HFFc6 (cell line): ENCODE results near the gene YBEY. TPM values are rescaled to one million over a fixed set of nuclear protein-coding genes. Genes with fewer than 3 reads are reported as not detected.

Experiments used
- DNase-seq: peaks from one replicate; pipeline ENCODE4 v3.0.0-alpha.2; 2018
- H3K27ac Mint-ChIP-seq: 2 replicates; pipeline ENCODE4 v1.8.0; 2020; ENCODE audit warnings: mild to moderate bottlenecking, mixed read lengths
- H3K27me3 Mint-ChIP-seq: 2 replicates; pipeline ENCODE4 v1.8.0; 2021; ENCODE audit warnings: mild to moderate bottlenecking, moderate library complexity, mixed read lengths; ENCODE audit not compliant: insufficient read depth
- H3K36me3 Mint-ChIP-seq: 2 replicates; pipeline ENCODE4 v1.8.0; 2021; ENCODE audit warnings: low read depth, mixed read lengths
- H3K4me1 Mint-ChIP-seq: 2 replicates; pipeline ENCODE4 v1.8.0; 2020; ENCODE audit warnings: low read depth, mixed read lengths
- H3K4me3 Mint-ChIP-seq: 2 replicates; pipeline ENCODE4 v1.8.0; 2020; ENCODE audit warnings: mild to moderate bottlenecking, moderate library complexity, mixed read lengths
- H3K9me3 Mint-ChIP-seq: 2 replicates; pipeline ENCODE4 v1.8.0; 2020; ENCODE audit warnings: mild to moderate bottlenecking, mixed read lengths
- total RNA-seq, 6 experiments: library from RNA; stranded (reverse); fragmentation: NEBNext Ultra II Directional; extraction: Animal tissue kit (Norgen Biotek cat#: 25700); gene quantifications; 2 replicates in 1 of 6; 3 replicates in 5 of 6; pipeline ENCODE4 v1.2.3, GENCODE V29; 2021
- TF ChIP-seq, protein P1 (sequence below): fragments of 200-600 bp; sonication (generic); IDR thresholded peaks from 2 replicates; pipeline ENCODE4 v1.5.0; 2021; ENCODE audit warnings: antibody characterized with exemption, mild to moderate bottlenecking

Gene YBEY
- total RNA-seq, 6 experiments from 2014 or later, result 12.5 to 16.0 (median 15.5) TPM

DNA sequence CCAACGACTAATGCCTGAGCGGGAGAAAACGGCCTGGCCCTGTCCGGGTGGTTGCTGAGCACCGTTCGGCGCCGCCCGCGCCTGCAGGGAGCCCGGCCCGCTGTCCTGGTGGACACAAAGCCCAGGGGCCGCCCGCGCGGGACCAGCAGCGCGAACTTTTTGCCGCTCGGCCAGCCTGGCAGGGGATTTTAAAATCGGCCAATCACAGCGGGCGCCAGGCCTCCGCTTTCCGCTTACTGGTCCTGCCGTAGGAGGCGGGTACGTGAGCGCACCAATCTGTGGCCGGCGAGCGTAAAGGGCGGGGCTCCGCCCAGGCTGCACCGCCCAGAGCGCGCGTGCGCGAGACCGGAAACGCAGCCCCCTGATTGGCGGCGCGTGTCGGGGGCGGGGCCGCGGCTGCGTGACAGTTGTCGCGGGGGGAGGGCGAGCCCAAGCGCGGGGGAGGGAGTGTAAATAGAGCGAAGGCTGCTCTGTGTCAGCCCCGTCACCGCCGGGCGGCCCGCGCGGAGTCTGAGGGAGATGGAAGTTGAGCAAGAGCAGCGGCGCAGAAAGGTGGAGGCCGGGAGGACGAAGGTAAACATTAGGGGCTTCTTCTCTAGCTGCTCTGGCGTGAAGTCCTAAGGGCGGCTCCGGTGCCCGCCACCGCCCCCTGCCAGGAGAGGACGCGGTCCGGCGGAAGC lies 37.7 kb downstream of the YBEY start, which contains the start of the genes C21orf58 and PCNT:
TSS of gene C21orf58 (minus strand) at position 161 of the 680 bp plus-strand sequence. CDS start 1,132 bp downstream, outside the sequence.
TSS of gene PCNT (plus strand) at position 447 of the 680 bp plus-strand sequence. CDS start at position 520, 73 bp downstream.
- Mint-ChIP-seq H3K9me3 (no peaks in the 10 kb centered on the region), H3K36me3 (peaks cover 15% of the 10 kb centered on the region; the same call in 1 of the 2 replicates), H3K27ac (peak within 1 kb of the TSS; percentile 95), H3K4me3 (peak within 1 kb of the TSS; percentile 94), H3K27me3 (no peaks in the 10 kb centered on the region; the same call in 1 of the 2 replicates), H3K4me1 (peaks cover 42% of the 10 kb centered on the region)
- TF ChIP-seq, protein P1, sequence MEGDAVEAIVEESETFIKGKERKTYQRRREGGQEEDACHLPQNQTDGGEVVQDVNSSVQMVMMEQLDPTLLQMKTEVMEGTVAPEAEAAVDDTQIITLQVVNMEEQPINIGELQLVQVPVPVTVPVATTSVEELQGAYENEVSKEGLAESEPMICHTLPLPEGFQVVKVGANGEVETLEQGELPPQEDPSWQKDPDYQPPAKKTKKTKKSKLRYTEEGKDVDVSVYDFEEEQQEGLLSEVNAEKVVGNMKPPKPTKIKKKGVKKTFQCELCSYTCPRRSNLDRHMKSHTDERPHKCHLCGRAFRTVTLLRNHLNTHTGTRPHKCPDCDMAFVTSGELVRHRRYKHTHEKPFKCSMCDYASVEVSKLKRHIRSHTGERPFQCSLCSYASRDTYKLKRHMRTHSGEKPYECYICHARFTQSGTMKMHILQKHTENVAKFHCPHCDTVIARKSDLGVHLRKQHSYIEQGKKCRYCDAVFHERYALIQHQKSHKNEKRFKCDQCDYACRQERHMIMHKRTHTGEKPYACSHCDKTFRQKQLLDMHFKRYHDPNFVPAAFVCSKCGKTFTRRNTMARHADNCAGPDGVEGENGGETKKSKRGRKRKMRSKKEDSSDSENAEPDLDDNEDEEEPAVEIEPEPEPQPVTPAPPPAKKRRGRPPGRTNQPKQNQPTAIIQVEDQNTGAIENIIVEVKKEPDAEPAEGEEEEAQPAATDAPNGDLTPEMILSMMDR, result no peak
- peak; percentile 98 for DNase-seq

DNA sequence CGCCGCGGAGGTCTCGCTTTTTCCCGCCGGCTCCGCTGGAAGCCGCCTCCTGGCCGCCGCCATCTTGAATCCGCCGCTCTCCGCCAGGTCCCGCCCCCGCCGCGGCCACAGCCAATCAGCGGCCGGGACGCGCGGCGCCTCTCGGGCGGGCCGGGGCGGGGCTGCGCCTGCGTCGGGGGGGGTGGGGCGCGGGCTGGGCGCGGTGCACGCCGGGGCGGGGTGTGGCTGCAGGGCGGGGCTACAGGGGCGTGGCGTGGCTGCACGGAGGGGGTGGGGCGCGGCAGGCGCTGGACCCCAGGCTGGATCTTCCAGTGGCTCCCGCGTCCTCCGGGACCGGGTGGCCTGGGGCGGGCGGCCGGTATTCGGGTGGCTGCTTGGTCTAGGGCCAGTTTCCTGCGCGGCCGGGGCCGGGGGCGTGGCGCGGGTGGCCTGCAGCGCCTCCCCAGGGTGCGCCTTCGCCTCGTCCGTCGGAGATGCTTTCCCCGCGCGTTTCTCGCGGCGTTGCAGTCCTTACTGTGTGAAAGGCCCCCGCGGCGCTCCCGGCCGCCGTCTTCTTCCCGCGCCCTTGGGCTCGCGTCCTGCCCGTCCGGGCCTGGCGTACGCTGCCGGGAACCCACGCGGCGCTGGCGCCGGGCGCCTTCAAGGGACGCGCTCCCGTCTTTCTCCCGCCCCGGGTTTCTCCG lies 38.4 kb downstream of the YBEY start:
- TF ChIP-seq, protein P1, result no peak
- H3K36me3 Mint-ChIP-seq, result peaks cover 21% of the 10 kb centered on the region; the same call in 1 of the 2 replicates
- H3K4me3 Mint-ChIP-seq, result peak overlapping the region; percentile 94
- peak; percentile 63 for DNase-seq
- H3K27ac Mint-ChIP-seq, result peak overlapping the region; percentile 95
- H3K27me3 Mint-ChIP-seq, result no peaks in the 10 kb centered on the region; the same call in 1 of the 2 replicates
- H3K9me3 Mint-ChIP-seq, result no peaks in the 10 kb centered on the region
- H3K4me1 Mint-ChIP-seq, result peaks cover 49% of the 10 kb centered on the region

DNA sequence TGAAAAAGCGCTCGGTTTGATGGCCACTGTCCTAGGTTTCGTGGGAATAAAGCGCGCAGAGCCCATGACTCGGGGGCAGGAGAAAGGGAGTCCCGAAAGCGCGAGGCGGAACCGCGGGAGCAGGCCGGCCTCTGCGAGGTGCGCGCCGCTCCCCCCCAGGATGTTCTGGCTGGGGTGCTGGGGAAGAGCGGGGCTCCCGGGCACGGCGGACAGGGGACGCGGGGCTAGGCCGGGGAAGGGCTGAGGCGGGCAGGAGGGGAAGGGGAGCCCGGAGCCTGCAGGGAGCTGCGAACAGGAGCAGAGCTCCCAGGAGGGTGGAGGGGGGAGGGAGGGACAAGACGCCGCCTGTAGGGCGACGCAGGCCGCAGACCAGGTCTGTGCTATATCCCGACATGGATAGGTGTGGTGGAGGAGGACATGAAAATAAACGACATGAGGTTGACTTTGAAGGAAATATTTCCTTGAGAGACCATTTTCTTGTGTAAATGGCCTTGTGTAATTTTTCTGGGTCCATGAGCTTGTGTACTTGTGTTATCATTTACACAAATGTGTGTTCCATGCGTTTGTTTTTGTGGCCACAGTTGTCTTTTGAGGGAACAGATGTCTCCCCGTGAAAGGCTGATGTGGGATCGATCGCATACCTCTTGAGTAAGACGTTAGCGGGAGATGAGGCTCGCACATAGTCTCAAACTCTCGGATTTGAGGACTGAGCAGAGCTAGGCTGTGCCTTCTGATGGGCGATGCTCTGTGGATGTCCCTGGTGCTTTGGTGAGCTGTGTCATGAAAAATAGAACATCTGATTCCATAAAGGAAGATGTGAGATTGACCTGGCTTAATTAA lies 39.2 kb downstream of the YBEY start:
- Mint-ChIP-seq H3K9me3 (no peaks in the 10 kb centered on the region), H3K4me3 (peak overlapping the region; percentile 87), H3K36me3 (peaks cover 21% of the 10 kb centered on the region; the same call in 1 of the 2 replicates), H3K27me3 (no peaks in the 10 kb centered on the region; the same call in 1 of the 2 replicates), H3K4me1 (peaks cover 48% of the 10 kb centered on the region), H3K27ac (peak overlapping the region; percentile 79)
- DNase-seq, result peak; percentile 41
- TF ChIP-seq, protein P1, result peak; percentile 42; the same call in 1 of the 2 replicates

DNA sequence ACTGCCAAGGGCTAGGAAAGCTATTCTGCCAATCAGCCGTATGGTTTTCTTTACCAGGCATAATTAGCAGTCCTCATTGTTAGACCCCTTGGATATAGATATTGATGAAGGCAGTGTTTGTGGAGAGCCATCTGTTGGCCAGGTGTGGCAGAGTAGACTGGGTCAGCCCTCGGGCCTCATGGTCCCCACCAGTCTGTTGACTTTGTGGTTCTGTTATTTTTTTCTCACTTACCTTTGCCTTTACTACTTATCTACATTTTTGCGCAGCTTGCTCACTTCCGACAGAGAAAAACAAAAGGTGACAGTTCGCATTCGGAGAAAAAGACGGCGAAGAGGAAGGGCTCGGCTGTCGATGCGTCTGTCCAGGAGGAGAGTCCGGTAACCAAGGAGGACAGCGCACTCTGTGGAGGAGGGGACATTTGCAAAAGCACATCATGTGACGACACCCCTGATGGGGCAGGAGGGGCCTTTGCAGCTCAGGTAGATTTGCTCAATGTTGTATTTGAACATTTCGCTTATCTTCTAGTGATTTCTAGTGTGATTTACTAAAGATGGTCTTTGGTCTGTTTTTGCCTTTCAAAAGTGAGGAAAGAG lies 40.1 kb downstream of the YBEY start:
- DNase-seq, result no peak
- Mint-ChIP-seq H3K9me3 (no peaks in the 10 kb centered on the region), H3K4me3 (peak overlapping the region; percentile 87; the same call in 1 of the 2 replicates), H3K36me3 (peaks cover 28% of the 10 kb centered on the region), H3K4me1 (peaks cover 47% of the 10 kb centered on the region), H3K27ac (peak overlapping the region; percentile 13; the same call in 1 of the 2 replicates), H3K27me3 (no peaks in the 10 kb centered on the region; the same call in 1 of the 2 replicates)
- TF ChIP-seq, protein P1, result no peak

DNA sequence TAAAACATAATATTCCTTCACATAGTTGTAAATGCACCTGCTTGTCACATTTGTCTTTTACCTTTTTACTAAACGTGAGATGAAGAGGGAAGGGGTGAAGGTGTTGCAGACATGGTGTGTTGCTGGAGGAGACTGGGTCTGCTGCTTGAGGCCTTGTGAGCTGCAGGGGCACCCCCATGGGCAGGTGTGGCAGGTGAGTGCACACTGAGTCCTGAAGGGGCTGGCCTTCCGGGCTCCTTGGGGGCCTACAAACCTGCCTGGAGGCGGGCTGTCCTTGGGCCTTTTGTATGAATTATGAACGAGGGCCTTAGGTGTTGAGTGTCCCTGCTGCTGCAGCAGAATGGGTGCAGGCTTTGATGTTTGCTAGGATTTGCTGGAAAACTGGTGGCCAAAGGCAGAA lies 41.6 kb downstream of the YBEY start:
- no peaks in the 10 kb centered on the region for H3K27me3 Mint-ChIP-seq
- no peak for DNase-seq
- no peak overlapping the region for H3K4me3 Mint-ChIP-seq
- H3K36me3 Mint-ChIP-seq, result peaks cover 38% of the 10 kb centered on the region
- H3K4me1 Mint-ChIP-seq, result peaks cover 47% of the 10 kb centered on the region
- TF ChIP-seq, protein P1, result no peak
- H3K27ac Mint-ChIP-seq, result no peak overlapping the region
- no peaks in the 10 kb centered on the region for H3K9me3 Mint-ChIP-seq
